A549 (cell line): ENCODE results near the gene GRIA2. TPM values are rescaled to one million over a fixed set of nuclear protein-coding genes. Genes with fewer than 3 reads are reported as not detected.

ENCODE experiments used
- ATAC-seq, 2 experiments: fragments of 200-7000 bp in 1 of 2; fragments of >200 bp in 1 of 2; cut with Nextera tagmentation in 1 of 2; cut with Tn5 transposase in 1 of 2; 3 replicates each; pipeline versions ENCODE4 v1.8.0 to v1.9.1; 2018 to 2020; ENCODE audit warnings: mild to moderate bottlenecking in 1 of 2, moderate library complexity in 1 of 2
- CTCF ChIA-PET: fragments of 300-600 bp; sonication (Branson Sonifier 250); formaldehyde crosslinking; extraction: SDS; loops from one replicate; lab custom pipeline; 2021; ENCODE audit warnings: antibody characterized with exemption, inconsistent platforms; lab: Yijun Ruan, JAX
- POLR2A ChIA-PET: fragments of 350-600 bp; formaldehyde crosslinking; extraction: SDS; loops from one replicate; lab custom pipeline; 2021; ENCODE audit warnings: antibody characterized with exemption, inconsistent platforms; lab: Yijun Ruan, JAX
- DNase-seq, 2 experiments: peaks; one replicate each; pipeline versions ENCODE4 v3.0.0 to v3.0.0-alpha.2; 2011 to 2016; ENCODE audit warnings: low read depth in 1 of 2, low spot score in 1 of 2
- FAIRE-seq: peaks from 2 replicates; lab custom pipeline; 2011; peaks lifted over from hg19 to GRCh38; lab: Jason Lieb, UNC
- H3K27ac ChIP-seq, 2 experiments: fragments of >200 bp; sonication (Bioruptor Twin); formaldehyde crosslinking; 3 replicates each; pipeline ENCODE4 v1.5.1; 2016 to 2017
- H3K4me1 ChIP-seq: fragments of >200 bp; sonication (Bioruptor Twin); formaldehyde crosslinking; 3 replicates; pipeline ENCODE4 v1.6.1; 2016
- H3K4me2 ChIP-seq: fragments of >200 bp; sonication (Bioruptor Twin); formaldehyde crosslinking; 3 replicates; pipeline ENCODE4 v1.6.1; 2016
- H3K4me3 ChIP-seq: fragments of >200 bp; sonication (Bioruptor Twin); formaldehyde crosslinking; 3 replicates; pipeline ENCODE4 v1.5.1; 2016
- H3K9me3 ChIP-seq: fragments of >200 bp; sonication (Bioruptor Twin); formaldehyde crosslinking; 3 replicates; pipeline ENCODE4 v1.6.1; 2016
- ATOH8 ChIP-seq: fragments of 250-450 bp; sonication (Bioruptor Pico); IDR thresholded peaks from 2 replicates; pipeline ENCODE4 v1.5.0; 2020; ENCODE audit warnings: low read depth, mild to moderate bottlenecking, moderate library complexity
- BCL3 ChIP-seq: fragments of >200 bp; sonication (Bioruptor Twin); formaldehyde crosslinking; IDR thresholded peaks from 3 replicates; pipeline ENCODE4 v1.6.1; 2016
- BHLHE40 ChIP-seq: IDR thresholded peaks from 2 replicates; pipeline ENCODE4 v1.6.1; 2012; ENCODE audit warnings: low read depth, low read length, inconsistent platforms
- CBX2 ChIP-seq: fragments of 200-600 bp; sonication (generic); IDR thresholded peaks from 2 replicates; pipeline ENCODE4 v1.6.1; 2016; ENCODE audit warnings: low read depth, mild to moderate bottlenecking, borderline replicate concordance
- CBX8 ChIP-seq: fragments of 200-600 bp; sonication (generic); IDR thresholded peaks from 2 replicates; pipeline ENCODE4 v1.6.1; 2016
- EHF ChIP-seq: fragments of 250-450 bp; sonication (Bioruptor Pico); IDR thresholded peaks from 2 replicates; pipeline ENCODE4 v1.5.0; 2020; ENCODE audit warnings: mild to moderate bottlenecking
- ELK1 ChIP-seq: fragments of 150-350 bp; IDR thresholded peaks from 2 replicates; pipeline ENCODE4 v1.6.1; 2014; ENCODE audit warnings: low read depth, mild to moderate bottlenecking, low read length
- EP300 ChIP-seq, 2 experiments: fragments of >200 bp; sonication (Bioruptor Twin); formaldehyde crosslinking; IDR thresholded peaks; 2 replicates in 1 of 2; 3 replicates in 1 of 2; pipeline ENCODE4 v1.6.1; 2016 to 2017
- FOSL2 ChIP-seq, 2 experiments: fragments of 450-650 bp in 1 of 2; fragments of >200 bp in 1 of 2; sonication (Bioruptor Twin) in 1 of 2; formaldehyde crosslinking; IDR thresholded peaks; 2 replicates each; pipeline versions ENCODE4 v1.5.0 to v1.6.1; 2016 to 2020; ENCODE audit warnings: mild to moderate bottlenecking in 1 of 2, moderate library complexity in 1 of 2
- FOXS1 ChIP-seq: fragments of 250-450 bp; sonication (Bioruptor Pico); IDR thresholded peaks from 2 replicates; pipeline ENCODE4 v1.5.0; 2020; ENCODE audit warnings: mild to moderate bottlenecking, moderate library complexity
- GATA3 ChIP-seq: IDR thresholded peaks from 2 replicates; pipeline ENCODE4 v1.6.1; 2012; ENCODE audit warnings: borderline replicate concordance
- HDAC2 ChIP-seq: fragments of 200-600 bp; sonication (generic); IDR thresholded peaks from 2 replicates; pipeline ENCODE4 v1.6.1; 2016
- HMGXB4 ChIP-seq: fragments of 250-450 bp; sonication (Bioruptor Pico); IDR thresholded peaks from 2 replicates; pipeline ENCODE4 v1.5.0; 2021; ENCODE audit warnings: mild to moderate bottlenecking, moderate library complexity, borderline replicate concordance
- HOXA7 ChIP-seq: fragments of 250-450 bp; sonication (Bioruptor Pico); IDR thresholded peaks from 2 replicates; pipeline ENCODE4 v1.5.0; 2020; ENCODE audit warnings: mild to moderate bottlenecking, moderate library complexity
- HOXB5 ChIP-seq: fragments of 250-450 bp; sonication (Bioruptor Pico); IDR thresholded peaks from 2 replicates; pipeline ENCODE4 v1.5.0; 2020; ENCODE audit warnings: mild to moderate bottlenecking, moderate library complexity
- JUN ChIP-seq, 2 experiments: fragments of >200 bp; sonication (Bioruptor Twin); formaldehyde crosslinking; IDR thresholded peaks; 2 replicates in 1 of 2; 3 replicates in 1 of 2; pipeline ENCODE4 v1.6.1; 2016 to 2017
- KDM1A ChIP-seq: fragments of 200-600 bp; sonication (generic); IDR thresholded peaks from 2 replicates; pipeline ENCODE4 v1.6.1; 2016; ENCODE audit warnings: low read depth, mild to moderate bottlenecking
- KDM5A ChIP-seq: fragments of 200-600 bp; sonication (generic); IDR thresholded peaks from 2 replicates; pipeline ENCODE4 v1.6.1; 2016; ENCODE audit warnings: antibody characterized with exemption, mild to moderate bottlenecking
- MAZ ChIP-seq: fragments of 150-350 bp; IDR thresholded peaks from 2 replicates; pipeline ENCODE4 v1.6.1; 2014; ENCODE audit warnings: antibody characterized with exemption, low read depth, low read length, borderline replicate concordance
- MYC ChIP-seq: IDR thresholded peaks from 2 replicates; pipeline ENCODE4 v1.6.1; 2012; ENCODE audit warnings: mild to moderate bottlenecking, inconsistent platforms, low read length, improper control_type of control experiment, borderline replicate concordance
- NPAS2 ChIP-seq: fragments of 250-450 bp; sonication (Bioruptor Pico); IDR thresholded peaks from 2 replicates; pipeline ENCODE4 v1.8.0; 2022; ENCODE audit warnings: mild to moderate bottlenecking, moderate library complexity, borderline replicate concordance
- NR3C1 ChIP-seq: fragments of >200 bp; sonication (Bioruptor Twin); formaldehyde crosslinking; IDR thresholded peaks from 3 replicates; pipeline ENCODE4 v1.6.1; 2017
- RAD21 ChIP-seq, 2 experiments: fragments of >200 bp in 1 of 2; sonication (Bioruptor Twin) in 1 of 2; formaldehyde crosslinking in 1 of 2; IDR thresholded peaks in 1 of 2; conservative IDR thresholded peaks in 1 of 2; 2 replicates in 1 of 2; 3 replicates in 1 of 2; pipeline ENCODE4 v1.6.1; 2012 to 2018; ENCODE audit warnings: inconsistent platforms in 1 of 2
- RARB ChIP-seq: fragments of 250-450 bp; sonication (Bioruptor Pico); IDR thresholded peaks from 2 replicates; pipeline ENCODE4 v1.8.0; 2021; ENCODE audit warnings: mild to moderate bottlenecking, moderate library complexity
- RCOR1 ChIP-seq: fragments of 150-350 bp; IDR thresholded peaks from 2 replicates; pipeline ENCODE4 v1.6.1; 2014; ENCODE audit warnings: antibody characterized with exemption, low read length, low read depth
- SMC3 ChIP-seq: fragments of >200 bp; sonication (Bioruptor Twin); formaldehyde crosslinking; IDR thresholded peaks from 3 replicates; pipeline ENCODE4 v1.6.1; 2018; ENCODE audit warnings: inconsistent platforms
- SREBF2 ChIP-seq: fragments of 450-650 bp; IDR thresholded peaks from 2 replicates; pipeline ENCODE4 v1.6.1; 2014; ENCODE audit warnings: mild to moderate bottlenecking, moderate library complexity
- ZC3H11A ChIP-seq: fragments of 450-650 bp; IDR thresholded peaks from 2 replicates; pipeline ENCODE4 v1.6.1; 2014; ENCODE audit warnings: antibody characterized with exemption, mild to moderate bottlenecking
- ZFP36 ChIP-seq: fragments of 450-650 bp; IDR thresholded peaks from 2 replicates; pipeline ENCODE4 v1.6.1; 2014; ENCODE audit warnings: borderline replicate concordance; ENCODE audit not compliant: partially characterized antibody
- ZSCAN20 ChIP-seq: fragments of 250-450 bp; sonication (Bioruptor Pico); IDR thresholded peaks from 2 replicates; pipeline ENCODE4 v1.8.0; 2022; ENCODE audit warnings: mild to moderate bottlenecking, moderate library complexity
- WGBS: methylation state at CpG from one replicate; pipeline ENCODE4 v1.1.6; 2017; ENCODE audit errors: missing lambda C conversion rate; 5-methylcytosine and 5-hydroxymethylcytosine counted together
- polyA plus RNA-seq, 4 experiments: library from polyadenylated mRNA; depleted of rRNA in 3 of 4; stranded (reverse); fragments of >200 nt; fragmentation: RNase III in 1 of 4; extraction: RNeasy Plus Mini Kit Qiagen cat#74134 plus additional on column Dnase treatment in 1 of 4; gene quantifications; 2 replicates in 3 of 4; 3 replicates in 1 of 4; pipeline ENCODE4 v1.2.3, GENCODE V29; 2011 to 2017

GRIA2 gene
- polyA plus RNA-seq, 2 of the 4 experiments (the other 2 are of a cell fraction), result 0.08 TPM; not detected in 1

GRCh38 chr4:157294575-157294974, 74.0 kb downstream of the GRIA2 start:
- ChIA-PET POLR2A (no interaction called here), CTCF (no interaction called here)
- DNase-seq (no peak), FAIRE-seq (no peak), ATAC-seq (no peak)
- Histone ChIP-seq H3K4me2 (no peak overlapping the region), H3K27ac (no peak overlapping the region), H3K4me1 (no peaks in the 10 kb centered on the region), H3K9me3 (no peaks in the 10 kb centered on the region), H3K4me3 (no peak overlapping the region)
- TF ChIP-seq RAD21 (conservative IDR thresholded peaks at IDR 0.05 in 1 of 2, IDR thresholded peaks at IDR 0.05 in 1 of 2), result no peak
- TF ChIP-seq EHF (CRISPR knock-in tag), result no peak
- TF ChIP-seq JUN (IDR thresholded peaks at IDR 0.05), result no peak
- TF ChIP-seq SREBF2, result no peak
- no peak for TF ChIP-seq GATA3
- no peak for TF ChIP-seq EP300 (IDR thresholded peaks at IDR 0.05)
- TF ChIP-seq SMC3, result no peak
- no peak for TF ChIP-seq ZFP36
- no peak for TF ChIP-seq ZC3H11A
- no peak for TF ChIP-seq MYC
- no peak for TF ChIP-seq MAZ
- TF ChIP-seq HOXB5 (CRISPR knock-in tag), result no peak
- TF ChIP-seq BHLHE40, result no peak
- no peak for TF ChIP-seq ZSCAN20 (CRISPR knock-in tag)
- TF ChIP-seq NR3C1, result no peak
- no peak for TF ChIP-seq FOSL2 (IDR thresholded peaks at IDR 0.05)
- TF ChIP-seq FOSL2 (CRISPR knock-in tag; IDR thresholded peaks at IDR 0.05), result no peak
- no peak for TF ChIP-seq NPAS2 (CRISPR knock-in tag)
- 11% methylated on average over 2 of the region's 2 CpGs for WGBS

GRCh38 chr4:157300701-157301100, 80.2 kb downstream of the GRIA2 start:
- no peak for ATAC-seq
- no peaks in the 10 kb centered on the region for H3K4me1 ChIP-seq
- TF ChIP-seq ATOH8 (CRISPR knock-in tag) (no peak), KDM5A (no peak), ELK1 (no peak), ZSCAN20 (CRISPR knock-in tag) (no peak), CBX2 (no peak), GATA3 (no peak)
- TF ChIP-seq, all 56 proteins: peak for 0
- ChIA-PET POLR2A (no interaction called here), CTCF (no interaction called here)
- Histone ChIP-seq H3K27ac (no peak overlapping the region), H3K4me2 (no peak overlapping the region), H3K9me3 (no peaks in the 10 kb centered on the region), H3K4me3 (no peak overlapping the region)
- WGBS, result 17% methylated on average over 2 of the region's 2 CpGs
- DNase-seq (no peak), FAIRE-seq (no peak)

- ChIA-PET POLR2A (no interaction called here), CTCF (no interaction called here)
- no peak overlapping the region for H3K4me3 ChIP-seq
- 18% methylated on average over 6 of the region's 6 CpGs for WGBS
- FAIRE-seq (no peak), DNase-seq (no peak), ATAC-seq (no peak)
- no peaks in the 10 kb centered on the region for H3K9me3 ChIP-seq
- no peak overlapping the region for H3K27ac ChIP-seq
- no peak overlapping the region for H3K4me2 ChIP-seq
- no peaks in the 10 kb centered on the region for H3K4me1 ChIP-seq
- TF ChIP-seq ZFP36 (no peak), HDAC2 (no peak), FOXS1 (no peak), KDM1A (no peak), BCL3 (no peak), ATOH8 (CRISPR knock-in tag) (no peak), CBX2 (no peak), CBX8 (no peak), RARB (no peak), RCOR1 (no peak), HOXA7 (CRISPR knock-in tag) (no peak), HMGXB4 (CRISPR knock-in tag) (no peak)
These were observed 83.0 kb downstream of the GRIA2 start for GRCh38 chr4:157303471-157303960.
